HG03097 (cell line): Measurements from ENCODE around the gene SZRD1.

Experiments
- ATAC-seq: cut with Tn5 transposase; IDR thresholded peaks from one replicate; pipeline ENCODE4 v1.9.1; 2021; ENCODE audit not compliant: unreplicated experiment, low FRiP score

Gene SZRD1

GRCh38 chr1:16367258-16367967 is 371 bp downstream of the SZRD1 start:
- peak; percentile 52 for ATAC-seq

GRCh38 chr1:16367968-16368890 is 1.2 kb downstream of the SZRD1 start:
- ATAC-seq: no peak

- no peak for ATAC-seq
Observed at GRCh38 chr1:16369821-16370220, 2.8 kb downstream of the SZRD1 start.

GRCh38 chr1:16371725-16372124 is 4.7 kb downstream of the SZRD1 start:
- ATAC-seq: no peak

GRCh38 chr1:16372535-16373285 is 5.7 kb downstream of the SZRD1 start:
- ATAC-seq: no peak

- no peak for ATAC-seq
Observed at GRCh38 chr1:16374266-16374665, 7.2 kb downstream of the SZRD1 start.

- ATAC-seq: no peak
Observed at GRCh38 chr1:16375521-16376340, 8.7 kb downstream of the SZRD1 start.

- ATAC-seq: no peak
Observed at GRCh38 chr1:16376971-16377370, 9.9 kb downstream of the SZRD1 start.

- no peak for ATAC-seq
Observed at GRCh38 chr1:16378443-16378842, 11.4 kb downstream of the SZRD1 start.

GRCh38 chr1:16380868-16381267 is 13.8 kb downstream of the SZRD1 start:
- ATAC-seq: no peak

GRCh38 chr1:16383888-16384287 is 16.8 kb downstream of the SZRD1 start:
- no peak for ATAC-seq

- ATAC-seq: no peak
Observed at GRCh38 chr1:16385659-16386453, 18.8 kb downstream of the SZRD1 start.

- no peak for ATAC-seq
Observed at GRCh38 chr1:16386454-16387113, 19.5 kb downstream of the SZRD1 start.

- no peak for ATAC-seq
Observed at GRCh38 chr1:16387201-16388188, 20.5 kb downstream of the SZRD1 start.

GRCh38 chr1:16391411-16391810 is 24.4 kb downstream of the SZRD1 start:
- no peak for ATAC-seq

GRCh38 chr1:16392740-16393569 is 25.9 kb downstream of the SZRD1 start:
- ATAC-seq: no peak
